Right lobe of liver (tissue), 4 donors: Measurements from ENCODE around the gene TTC9B.

Source experiments
- POLR2A ChIP-seq: fragments of 450-650 bp; IDR thresholded peaks from one replicate; pipeline ENCODE4 v1.6.1; 2017; ENCODE audit warnings: antibody characterized with exemption, mild to moderate bottlenecking
- TF ChIP-seq, protein P1 (sequence below), 4 donors: fragments of 200-600 bp in 3 of 4; fragments of 450-650 bp in 1 of 4; IDR thresholded peaks; one replicate each; pipeline versions ENCODE4 v1.5.1 to v1.8.0; 2016 to 2022; ENCODE audit warnings: antibody characterized with exemption in 4 of 4, mild to moderate bottlenecking in 2 of 4
- donor health status: DM: no; HTN: no; CAD: no.
- donor health status: DM: no; HTN: no; CAD: no.
- donor health status: DM: no; HTN: yes; CAD: no.

GRCh38 chr19:40242480-40242879 lies 24.3 kb upstream of the TTC9B start:
- TF ChIP-seq POLR2A: no peak
- TF ChIP-seq, protein P1, sequence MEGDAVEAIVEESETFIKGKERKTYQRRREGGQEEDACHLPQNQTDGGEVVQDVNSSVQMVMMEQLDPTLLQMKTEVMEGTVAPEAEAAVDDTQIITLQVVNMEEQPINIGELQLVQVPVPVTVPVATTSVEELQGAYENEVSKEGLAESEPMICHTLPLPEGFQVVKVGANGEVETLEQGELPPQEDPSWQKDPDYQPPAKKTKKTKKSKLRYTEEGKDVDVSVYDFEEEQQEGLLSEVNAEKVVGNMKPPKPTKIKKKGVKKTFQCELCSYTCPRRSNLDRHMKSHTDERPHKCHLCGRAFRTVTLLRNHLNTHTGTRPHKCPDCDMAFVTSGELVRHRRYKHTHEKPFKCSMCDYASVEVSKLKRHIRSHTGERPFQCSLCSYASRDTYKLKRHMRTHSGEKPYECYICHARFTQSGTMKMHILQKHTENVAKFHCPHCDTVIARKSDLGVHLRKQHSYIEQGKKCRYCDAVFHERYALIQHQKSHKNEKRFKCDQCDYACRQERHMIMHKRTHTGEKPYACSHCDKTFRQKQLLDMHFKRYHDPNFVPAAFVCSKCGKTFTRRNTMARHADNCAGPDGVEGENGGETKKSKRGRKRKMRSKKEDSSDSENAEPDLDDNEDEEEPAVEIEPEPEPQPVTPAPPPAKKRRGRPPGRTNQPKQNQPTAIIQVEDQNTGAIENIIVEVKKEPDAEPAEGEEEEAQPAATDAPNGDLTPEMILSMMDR (IDR thresholded peaks at IDR 0.05): no peak
